Kidney (tissue), 14 donors: Measurements from ENCODE around the gene PLA2G2F. TPM values are rescaled to one million over a fixed set of nuclear protein-coding genes. Genes with fewer than 3 reads are reported as not detected.

Source experiments
- DNase-seq, 5 donors: peaks; one replicate each; pipeline ENCODE4 v3.0.0-alpha.2; 2013 to 2020
- FAIRE-seq: peaks from 2 replicates; lab custom pipeline; 2012; peaks lifted over from hg19 to GRCh38; lab: Jason Lieb, UNC
- H3K27ac ChIP-seq, 2 donors: one replicate each; pipeline ENCODE4 v1.7.0; 2013; ENCODE audit warnings: low read depth in 2 of 2, low read length in 2 of 2, inconsistent platforms in 1 of 2
- H3K27me3 ChIP-seq: one replicate; pipeline ENCODE4 v1.7.1; 2013; ENCODE audit warnings: low read length, inconsistent platforms; ENCODE audit not compliant: control insufficient read depth, insufficient read depth
- H3K36me3 ChIP-seq, 3 donors: one replicate each; pipeline versions ENCODE4 v1.7.0 to v1.7.1; 2013; ENCODE audit warnings: low read length in 3 of 3, control low read depth in 1 of 3, inconsistent platforms in 1 of 3; ENCODE audit not compliant: insufficient read depth in 3 of 3, control insufficient read depth in 2 of 3
- H3K4me1 ChIP-seq, 3 donors: one replicate each; pipeline versions ENCODE4 v1.7.0 to v1.7.1; 2013; ENCODE audit warnings: low read length in 3 of 3, inconsistent platforms in 1 of 3, low read depth in 1 of 3; ENCODE audit not compliant: control insufficient read depth in 2 of 3, insufficient read depth in 2 of 3
- H3K4me3 ChIP-seq, 3 donors: one replicate each; pipeline versions ENCODE4 v1.7.0 to v1.8.1; 2013; ENCODE audit warnings: low read length in 3 of 3, control low read depth in 1 of 3, inconsistent platforms in 1 of 3
- H3K9ac ChIP-seq, 3 donors: one replicate each; pipeline versions ENCODE4 v1.7.0 to v1.7.1; 2013; ENCODE audit warnings: low read length in 3 of 3, control low read depth in 1 of 3, inconsistent platforms in 1 of 3
- H3K9me3 ChIP-seq, 3 donors: one replicate each; pipeline versions ENCODE4 v1.7.0 to v1.7.1; 2013; ENCODE audit warnings: low read length in 3 of 3, control low read depth in 1 of 3, inconsistent platforms in 1 of 3; ENCODE audit not compliant: control insufficient read depth in 2 of 3, insufficient read depth in 1 of 3
- intact Hi-C: fragments of 100-400 bp; cut with DNase I; formaldehyde crosslinking; loops from one replicate; pipeline ENCODE4 v1.11.1; 2022
- polyA plus RNA-seq: library from polyadenylated mRNA; stranded (reverse); fragments of 350-450 nt; fragmentation: Illumina TruSeq; extraction: RNeasy Lipid Tissue Mini Kit (QIAGEN cat#74804); gene quantifications from one replicate; pipeline ENCODE4 v1.2.3, GENCODE V29; 2014; ENCODE audit warnings: low read depth, low replicate concordance; ENCODE audit not compliant: insufficient read depth
- total RNA-seq: library from RNA; stranded (reverse); fragmentation: NEBNext Ultra II Directional; extraction: Animal tissue kit (Norgen Biotek cat#: 25700); gene quantifications from one replicate; pipeline ENCODE4 v1.2.1, GENCODE V29; 2021
- TF ChIP-seq, protein P1 (sequence below): IDR thresholded peaks from 3 replicates; pipeline ENCODE4 v1.5.1; 2012; ENCODE audit warnings: mild to moderate bottlenecking, moderate library complexity, borderline replicate concordance; ENCODE audit not compliant: insufficient read depth; ENCODE audit errors: extremely low read depth
- donor health status: control.
- donor health status: control.
- donor health status: control.
- donor health status: control.
- donor health status: control.
- donor health status: DM: yes; HTN: yes; CAD: no.
- donor health status: Normal renal cell carcinoma (clear cell type).

PLA2G2F gene
- total and polyA plus RNA-seq, 2 donors from 2014 or later: not detected

GRCh38 chr1:20197329-20197791 lies 58.2 kb downstream of the PLA2G2F start:
- TF ChIP-seq, protein P1, sequence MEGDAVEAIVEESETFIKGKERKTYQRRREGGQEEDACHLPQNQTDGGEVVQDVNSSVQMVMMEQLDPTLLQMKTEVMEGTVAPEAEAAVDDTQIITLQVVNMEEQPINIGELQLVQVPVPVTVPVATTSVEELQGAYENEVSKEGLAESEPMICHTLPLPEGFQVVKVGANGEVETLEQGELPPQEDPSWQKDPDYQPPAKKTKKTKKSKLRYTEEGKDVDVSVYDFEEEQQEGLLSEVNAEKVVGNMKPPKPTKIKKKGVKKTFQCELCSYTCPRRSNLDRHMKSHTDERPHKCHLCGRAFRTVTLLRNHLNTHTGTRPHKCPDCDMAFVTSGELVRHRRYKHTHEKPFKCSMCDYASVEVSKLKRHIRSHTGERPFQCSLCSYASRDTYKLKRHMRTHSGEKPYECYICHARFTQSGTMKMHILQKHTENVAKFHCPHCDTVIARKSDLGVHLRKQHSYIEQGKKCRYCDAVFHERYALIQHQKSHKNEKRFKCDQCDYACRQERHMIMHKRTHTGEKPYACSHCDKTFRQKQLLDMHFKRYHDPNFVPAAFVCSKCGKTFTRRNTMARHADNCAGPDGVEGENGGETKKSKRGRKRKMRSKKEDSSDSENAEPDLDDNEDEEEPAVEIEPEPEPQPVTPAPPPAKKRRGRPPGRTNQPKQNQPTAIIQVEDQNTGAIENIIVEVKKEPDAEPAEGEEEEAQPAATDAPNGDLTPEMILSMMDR: no peak
- H3K9me3 ChIP-seq: no peaks in the 10 kb centered on the region
- H3K27ac ChIP-seq: no peak overlapping the region
- H3K36me3 ChIP-seq: no peaks in the 10 kb centered on the region
- no peaks in the 10 kb centered on the region for H3K4me1 ChIP-seq
- DNase-seq (no peak), FAIRE-seq (no peak)
- no peak overlapping the region for H3K9ac ChIP-seq
- no peaks in the 10 kb centered on the region for H3K27me3 ChIP-seq
- intact Hi-C loops: no loop called here
- no peak overlapping the region for H3K4me3 ChIP-seq

DNA sequence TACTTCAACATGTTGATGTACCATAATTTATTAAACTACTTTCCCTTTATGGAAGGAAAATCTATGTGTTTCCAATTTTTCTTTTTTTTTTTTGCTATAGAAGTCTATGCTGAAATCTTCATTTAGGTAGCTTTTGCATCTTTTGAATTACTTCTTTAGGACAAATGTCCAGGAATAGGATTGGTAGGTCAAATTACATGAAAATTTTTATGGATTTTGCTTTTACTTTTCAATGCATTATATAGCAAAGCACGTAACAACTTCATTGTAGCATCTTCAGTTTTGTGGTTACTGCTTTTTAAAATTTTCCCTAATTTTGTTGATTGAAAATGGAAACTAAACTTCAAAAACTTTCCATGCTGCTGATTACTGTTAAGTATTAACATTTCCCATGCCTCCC lies 59.2 kb downstream of the PLA2G2F start:
- Histone ChIP-seq H3K36me3 (no peaks in the 10 kb centered on the region), H3K4me1 (no peaks in the 10 kb centered on the region), H3K9me3 (no peaks in the 10 kb centered on the region), H3K27ac (no peak overlapping the region), H3K27me3 (no peaks in the 10 kb centered on the region), H3K9ac (no peak overlapping the region), H3K4me3 (no peak overlapping the region)
- FAIRE-seq: no peak
- intact Hi-C loops: no loop called here
- TF ChIP-seq, protein P1: no peak
- no peak for DNase-seq

DNA sequence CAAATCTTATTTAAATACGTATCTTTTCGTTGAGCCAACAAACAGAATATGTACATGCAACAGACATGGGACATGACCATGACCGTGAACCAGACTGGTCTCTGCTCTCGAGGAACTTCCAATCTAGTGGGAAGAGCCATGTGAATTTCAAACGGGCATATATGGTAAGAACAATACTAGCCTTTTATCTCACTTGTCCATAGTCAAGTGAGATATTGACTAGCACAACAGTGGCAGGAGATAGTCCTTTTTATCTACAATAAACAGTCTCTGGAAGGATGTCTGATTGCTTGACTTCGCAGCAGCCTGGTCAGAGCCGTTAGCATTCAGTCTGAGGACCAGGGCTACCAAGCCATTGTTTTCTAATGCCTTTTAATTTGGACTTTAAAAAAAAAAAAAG lies 59.8 kb downstream of the PLA2G2F start:
- Histone ChIP-seq H3K9me3 (no peaks in the 10 kb centered on the region), H3K27me3 (no peaks in the 10 kb centered on the region), H3K4me3 (no peak overlapping the region), H3K27ac (no peak overlapping the region), H3K36me3 (no peaks in the 10 kb centered on the region), H3K4me1 (no peaks in the 10 kb centered on the region), H3K9ac (no peak overlapping the region)
- TF ChIP-seq, protein P1: no peak
- no peak for DNase-seq
- intact Hi-C loops: no loop called here
- no peak for FAIRE-seq

GRCh38 chr1:20199403-20199802 lies 60.3 kb downstream of the PLA2G2F start:
- Histone ChIP-seq H3K27ac (no peak overlapping the region), H3K36me3 (no peaks in the 10 kb centered on the region), H3K9ac (no peak overlapping the region), H3K27me3 (no peaks in the 10 kb centered on the region), H3K4me3 (no peak overlapping the region), H3K9me3 (no peaks in the 10 kb centered on the region), H3K4me1 (no peaks in the 10 kb centered on the region)
- intact Hi-C loops: no loop called here
- FAIRE-seq (no peak), DNase-seq (no peak)
- TF ChIP-seq, protein P1: no peak
